NCI-H2107 treated with DMSO at 0.1 percent for 48 hours (cell line): ENCODE results near the gene CACNA1H.
"Not testable (repeated sequence)": the region's sequence is repeated elsewhere in the genome, so short reads cannot be mapped to it uniquely, and the experiment has no call there.

Source experiments
- DNase-seq: peaks from one replicate; lab custom pipeline; 2025; ENCODE audit not compliant: unreplicated experiment; lab: John Stamatoyannopoulos, UW

CACNA1H gene

GRCh38 chr16:1263591-1264344 is 110.9 kb downstream of the CACNA1H start:
- no peak for DNase-seq

- DNase-seq, result no peak
Measured at GRCh38 chr16:1264345-1265089, 111.6 kb downstream of the CACNA1H start.

- no peak for DNase-seq
Measured at GRCh38 chr16:1265090-1265630, 112.3 kb downstream of the CACNA1H start.

GRCh38 chr16:1265826-1266225 is 112.9 kb downstream of the CACNA1H start:
- DNase-seq, result no peak

GRCh38 chr16:1269418-1269817 is 116.5 kb downstream of the CACNA1H start:
- DNase-seq, result not testable (repeated sequence)

GRCh38 chr16:1271380-1271723 is 118.4 kb downstream of the CACNA1H start:
- no peak for DNase-seq
